ENCODE data around the gene CCDC86.

DNA sequence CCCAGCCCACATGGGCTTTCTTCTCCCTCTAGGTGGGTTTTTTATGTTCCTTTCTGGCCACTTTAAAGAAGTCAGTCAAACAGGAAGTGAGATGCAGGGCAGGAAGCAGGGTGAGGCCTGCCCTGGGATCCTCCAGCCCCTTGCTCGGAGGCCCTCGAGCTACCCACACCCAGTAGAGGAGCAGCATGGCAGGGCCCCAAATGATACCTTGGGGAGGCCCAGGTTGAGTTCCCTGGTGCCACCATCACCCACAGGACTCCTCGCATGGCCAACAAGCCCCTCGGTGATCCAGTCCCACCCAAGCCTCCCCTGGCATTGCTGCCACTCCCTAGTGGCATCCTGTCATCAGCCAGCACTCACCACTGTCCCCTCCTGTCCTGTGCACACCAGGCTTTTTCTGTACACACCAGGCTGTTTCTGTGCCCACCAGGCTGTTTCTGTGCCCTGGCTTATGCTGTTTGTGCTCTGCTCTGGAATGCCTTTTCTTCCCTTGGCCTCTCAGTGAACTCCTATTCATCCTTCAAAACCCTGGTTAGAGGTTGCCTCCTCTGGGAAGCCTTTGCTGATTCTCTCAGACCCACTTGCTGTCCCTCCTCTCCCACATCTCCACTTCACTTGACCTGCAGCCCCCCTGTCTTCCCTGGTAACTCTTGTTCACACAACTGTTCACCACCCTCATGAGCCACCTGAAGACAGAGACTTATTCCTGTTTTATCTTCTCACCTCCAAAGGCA, 17.0 kb downstream of the CCDC86 start:
- no peak for TF ChIP-seq REST (IDR thresholded peaks at IDR 0.05; ENCODE audit: low read depth, low read length)
- TF ChIP-seq GABPA (IDR thresholded peaks at IDR 0.05; ENCODE audit: low read depth), result no peak
- TF ChIP-seq, protein P1, sequence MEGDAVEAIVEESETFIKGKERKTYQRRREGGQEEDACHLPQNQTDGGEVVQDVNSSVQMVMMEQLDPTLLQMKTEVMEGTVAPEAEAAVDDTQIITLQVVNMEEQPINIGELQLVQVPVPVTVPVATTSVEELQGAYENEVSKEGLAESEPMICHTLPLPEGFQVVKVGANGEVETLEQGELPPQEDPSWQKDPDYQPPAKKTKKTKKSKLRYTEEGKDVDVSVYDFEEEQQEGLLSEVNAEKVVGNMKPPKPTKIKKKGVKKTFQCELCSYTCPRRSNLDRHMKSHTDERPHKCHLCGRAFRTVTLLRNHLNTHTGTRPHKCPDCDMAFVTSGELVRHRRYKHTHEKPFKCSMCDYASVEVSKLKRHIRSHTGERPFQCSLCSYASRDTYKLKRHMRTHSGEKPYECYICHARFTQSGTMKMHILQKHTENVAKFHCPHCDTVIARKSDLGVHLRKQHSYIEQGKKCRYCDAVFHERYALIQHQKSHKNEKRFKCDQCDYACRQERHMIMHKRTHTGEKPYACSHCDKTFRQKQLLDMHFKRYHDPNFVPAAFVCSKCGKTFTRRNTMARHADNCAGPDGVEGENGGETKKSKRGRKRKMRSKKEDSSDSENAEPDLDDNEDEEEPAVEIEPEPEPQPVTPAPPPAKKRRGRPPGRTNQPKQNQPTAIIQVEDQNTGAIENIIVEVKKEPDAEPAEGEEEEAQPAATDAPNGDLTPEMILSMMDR (IDR thresholded peaks at IDR 0.05), result no peak
- no peak for TF ChIP-seq RCOR1 (IDR thresholded peaks at IDR 0.05; ENCODE audit: low read length)
- TF ChIP-seq, protein P2, sequence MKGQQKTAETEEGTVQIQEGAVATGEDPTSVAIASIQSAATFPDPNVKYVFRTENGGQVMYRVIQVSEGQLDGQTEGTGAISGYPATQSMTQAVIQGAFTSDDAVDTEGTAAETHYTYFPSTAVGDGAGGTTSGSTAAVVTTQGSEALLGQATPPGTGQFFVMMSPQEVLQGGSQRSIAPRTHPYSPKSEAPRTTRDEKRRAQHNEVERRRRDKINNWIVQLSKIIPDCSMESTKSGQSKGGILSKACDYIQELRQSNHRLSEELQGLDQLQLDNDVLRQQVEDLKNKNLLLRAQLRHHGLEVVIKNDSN (IDR thresholded peaks at IDR 0.05; ENCODE audit: borderline replicate concordance, low read depth), result no peak
- TF ChIP-seq, protein P3, sequence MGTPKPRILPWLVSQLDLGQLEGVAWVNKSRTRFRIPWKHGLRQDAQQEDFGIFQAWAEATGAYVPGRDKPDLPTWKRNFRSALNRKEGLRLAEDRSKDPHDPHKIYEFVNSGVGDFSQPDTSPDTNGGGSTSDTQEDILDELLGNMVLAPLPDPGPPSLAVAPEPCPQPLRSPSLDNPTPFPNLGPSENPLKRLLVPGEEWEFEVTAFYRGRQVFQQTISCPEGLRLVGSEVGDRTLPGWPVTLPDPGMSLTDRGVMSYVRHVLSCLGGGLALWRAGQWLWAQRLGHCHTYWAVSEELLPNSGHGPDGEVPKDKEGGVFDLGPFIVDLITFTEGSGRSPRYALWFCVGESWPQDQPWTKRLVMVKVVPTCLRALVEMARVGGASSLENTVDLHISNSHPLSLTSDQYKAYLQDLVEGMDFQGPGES (IDR thresholded peaks at IDR 0.05; ENCODE audit: low read depth, low read length), result no peak
- no peak for TF ChIP-seq EP300 (IDR thresholded peaks at IDR 0.05; ENCODE audit: borderline replicate concordance in 1 of 2, low read depth in 1 of 2, low read length in 1 of 2)

All from SK-N-SH (cell line).